ENCODE measurements around the gene ZNF750. TPM values are rescaled to one million over a fixed set of nuclear protein-coding genes. Genes with fewer than 3 reads are reported as not detected.

ZNF750 gene
- total and polyA plus RNA-seq, 7 donors = 0.01 TPM; not detected in 6

- no peak for TF ChIP-seq POLR2A (IDR thresholded peaks at IDR 0.05)
- TF ChIP-seq POLR2AphosphoS5 (IDR thresholded peaks at IDR 0.05) = no peak
- no peak for TF ChIP-seq EP300 (IDR thresholded peaks at IDR 0.05)
- TF ChIP-seq CTCF (IDR thresholded peaks at IDR 0.05) = no peak
- Histone ChIP-seq H3K36me3 (no peaks in the 10 kb centered on the region), H3K27ac (no peak overlapping the region), H3K27me3 (no peaks in the 10 kb centered on the region), H3K4me1 (peaks cover 0 to 24% (median 16%) of the 10 kb centered on the region in 4 donors), H3K4me3 (no peak overlapping the region), H3K9me3 (no peaks in the 10 kb centered on the region)
- DNase-seq = no peak
- WGBS, 2 donors = 82 to 93% methylated on average over 25 of the region's 25 CpGs
- intact Hi-C loops (cut with DNase I) = no loop called here
Measured at GRCh38 chr17:82884341-82884969, 44.6 kb upstream of the ZNF750 start.

- Histone ChIP-seq H3K27ac (no peak overlapping the region), H3K36me3 (no peaks in the 10 kb centered on the region), H3K4me3 (no peak overlapping the region), H3K4me1 (peaks cover 0 to 28% (median 18%) of the 10 kb centered on the region in 4 donors), H3K9me3 (no peaks in the 10 kb centered on the region), H3K27me3 (no peaks in the 10 kb centered on the region)
- 76 to 79% methylated on average over 23 of the region's 23 CpGs for WGBS, 2 donors
- TF ChIP-seq CTCF (IDR thresholded peaks at IDR 0.05) (no peak), EP300 (IDR thresholded peaks at IDR 0.05) (no peak), POLR2AphosphoS5 (IDR thresholded peaks at IDR 0.05) (no peak), POLR2A (IDR thresholded peaks at IDR 0.05) (no peak)
- intact Hi-C loops (cut with DNase I) = no loop called here
- no peak for DNase-seq
Measured at GRCh38 chr17:82883419-82884031, 43.7 kb upstream of the ZNF750 start.

GRCh38 chr17:82882715-82883418 lies 43.0 kb upstream of the ZNF750 start:
- Histone ChIP-seq H3K4me3 (no peak overlapping the region), H3K27ac (peak overlapping the region in 3 of 4 donors; percentile 23 to 58 (median 35)), H3K36me3 (no peaks in the 10 kb centered on the region), H3K4me1 (peaks cover 0 to 28% (median 19%) of the 10 kb centered on the region in 4 donors), H3K9me3 (no peaks in the 10 kb centered on the region), H3K27me3 (no peaks in the 10 kb centered on the region)
- 22 to 62% methylated on average over 39 of the region's 39 CpGs for WGBS, 2 donors
- TF ChIP-seq EP300 (IDR thresholded peaks at IDR 0.05) (no peak), POLR2A (IDR thresholded peaks at IDR 0.05) (no peak)
- DNase-seq = no peak
- intact Hi-C loops (cut with DNase I) = no loop called here

- 64 to 78% methylated on average over 17 of the region's 17 CpGs for WGBS, 2 donors
- peak; percentile 89 for DNase-seq
- intact Hi-C loops (cut with DNase I) = no loop called here
Measured at GRCh38 chr17:82881900-82882714, 42.3 kb upstream of the ZNF750 start.

More at GRCh38 chr17:82881900-82882714, 42.3 kb upstream of the ZNF750 start:
- H3K36me3 ChIP-seq = no peaks in the 10 kb centered on the region
- TF ChIP-seq POLR2A (IDR thresholded peaks at IDR 0.05) (no peak), EP300 (IDR thresholded peaks at IDR 0.05) (no peak), CTCF (IDR thresholded peaks at IDR 0.05) (no peak), POLR2AphosphoS5 (IDR thresholded peaks at IDR 0.05) (peak in 1 of 4 donors; percentile 33)
- H3K4me3 ChIP-seq = no peak overlapping the region
- peak overlapping the region; percentile 23 to 58 (median 46) for H3K27ac ChIP-seq
- H3K9me3 ChIP-seq = no peaks in the 10 kb centered on the region
- peaks cover 0 to 33% (median 25%) of the 10 kb centered on the region in 4 donors for H3K4me1 ChIP-seq
- H3K27me3 ChIP-seq = no peaks in the 10 kb centered on the region
